Stimulated activated CD4-positive, alpha-beta T cell treated with anti-CD3 and anti-CD28 coated beads, Interleukin-12 subunit alpha, Interleukin-12 subunit beta, amount 100 ng/mL, for 24 hours (primary cell): ENCODE data around the gene KRT17.
"Not testable (repeated sequence)": the region's sequence is repeated elsewhere in the genome, so short reads cannot be mapped to it uniquely, and the experiment has no call there.

Experiments
- DNase-seq, 2 experiments: peaks; one replicate each; pipeline ENCODE4 v3.0.0-alpha.2; 2020; ENCODE audit warnings: low read depth in 2 of 2

Gene KRT17

GRCh38 chr17:41634639-41635038 is 10.3 kb upstream of the KRT17 start:
- DNase-seq = no peak

GRCh38 chr17:41633556-41634199 is 9.3 kb upstream of the KRT17 start:
- DNase-seq = no peak

- DNase-seq = no peak
Observed at GRCh38 chr17:41632482-41633105, 8.2 kb upstream of the KRT17 start.

GRCh38 chr17:41631898-41632285 is 7.5 kb upstream of the KRT17 start:
- DNase-seq = no peak

- no peak for DNase-seq
Observed at GRCh38 chr17:41631025-41631897, 6.9 kb upstream of the KRT17 start.

- DNase-seq = no peak
Observed at GRCh38 chr17:41629826-41630670, 5.7 kb upstream of the KRT17 start.

GRCh38 chr17:41629316-41629715 is 4.9 kb upstream of the KRT17 start:
- no peak for DNase-seq

- not testable (repeated sequence) for DNase-seq
Observed at GRCh38 chr17:41628621-41629255, 4.4 kb upstream of the KRT17 start.

- not testable (repeated sequence) for DNase-seq
Observed at GRCh38 chr17:41628073-41628370, 3.6 kb upstream of the KRT17 start.

GRCh38 chr17:41627316-41628072 is 3.1 kb upstream of the KRT17 start:
- no peak for DNase-seq

GRCh38 chr17:41626914-41627295 is 2.5 kb upstream of the KRT17 start:
- DNase-seq = not testable (repeated sequence)

- not testable (repeated sequence) for DNase-seq
Observed at GRCh38 chr17:41626028-41626913, 1.9 kb upstream of the KRT17 start.

- DNase-seq = no peak
Observed at GRCh38 chr17:41625602-41626001, 1.2 kb upstream of the KRT17 start.

GRCh38 chr17:41623184-41623861 is 1.1 kb downstream of the KRT17 start:
- DNase-seq = not testable (repeated sequence)

GRCh38 chr17:41622340-41623183 is 1.8 kb downstream of the KRT17 start:
- DNase-seq = not testable (repeated sequence)

- no peak for DNase-seq
Observed at GRCh38 chr17:41621916-41622315, 2.5 kb downstream of the KRT17 start.

- not testable (repeated sequence) for DNase-seq
Observed at GRCh38 chr17:41621435-41621817, 2.9 kb downstream of the KRT17 start.
